ENCODE results near the gene SNRK. TPM values are rescaled to one million over a fixed set of nuclear protein-coding genes. Genes with fewer than 3 reads are reported as not detected.

The SNRK gene
- total RNA-seq, 6 experiments from 2014 or later: 10.0 to 13.8 (median 11.6) TPM

DNA sequence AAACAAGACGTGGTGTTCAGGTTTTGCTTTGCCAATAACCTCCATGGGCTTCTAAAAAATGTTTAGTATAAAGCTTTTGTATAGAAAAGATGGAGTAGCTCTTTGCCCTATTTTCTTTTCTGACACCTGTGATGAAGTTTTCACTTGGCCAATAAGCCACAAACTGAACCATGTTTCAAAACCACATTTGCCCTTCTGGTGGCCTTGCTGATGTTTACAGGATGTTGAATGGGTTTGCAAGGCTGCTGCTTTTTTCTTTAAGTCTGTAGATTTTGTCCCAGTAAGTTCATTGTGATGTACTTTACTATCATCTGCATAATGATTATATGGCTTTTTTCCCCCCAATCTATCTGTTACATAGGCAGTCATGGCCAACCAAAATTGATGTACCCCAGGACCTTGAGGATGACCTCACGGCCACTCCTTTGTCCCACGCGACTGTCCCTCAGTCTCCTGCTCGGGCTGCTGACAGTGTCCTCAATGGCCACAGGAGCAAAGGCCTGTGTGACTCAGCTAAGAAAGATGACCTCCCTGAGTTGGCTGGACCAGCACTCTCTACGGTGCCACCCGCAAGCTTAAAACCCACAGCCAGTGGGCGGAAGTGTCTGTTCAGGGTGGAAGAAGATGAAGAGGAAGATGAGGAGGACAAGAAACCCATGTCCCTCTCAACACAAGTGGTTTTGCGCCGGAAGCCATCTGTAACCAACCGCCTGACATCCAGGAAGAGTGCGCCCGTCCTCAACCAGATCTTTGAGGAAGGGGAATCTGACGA lies 60.8 kb downstream of the SNRK start:
- peaks cover 7% of the 10 kb centered on the region for H3K9me3 Mint-ChIP-seq
- H3K4me3 Mint-ChIP-seq: no peak overlapping the region
- peaks cover 16% of the 10 kb centered on the region for H3K4me1 Mint-ChIP-seq (ENCODE audit: low read depth)
- no peak for DNase-seq
- H3K36me3 Mint-ChIP-seq (ENCODE audit: low read depth): peaks cover 53% of the 10 kb centered on the region
- peaks cover 3% of the 10 kb centered on the region; the same call in 1 of the 2 replicates for H3K27me3 Mint-ChIP-seq (ENCODE audit: insufficient read depth)
- no peak overlapping the region for H3K27ac Mint-ChIP-seq
- TF ChIP-seq, protein P1, sequence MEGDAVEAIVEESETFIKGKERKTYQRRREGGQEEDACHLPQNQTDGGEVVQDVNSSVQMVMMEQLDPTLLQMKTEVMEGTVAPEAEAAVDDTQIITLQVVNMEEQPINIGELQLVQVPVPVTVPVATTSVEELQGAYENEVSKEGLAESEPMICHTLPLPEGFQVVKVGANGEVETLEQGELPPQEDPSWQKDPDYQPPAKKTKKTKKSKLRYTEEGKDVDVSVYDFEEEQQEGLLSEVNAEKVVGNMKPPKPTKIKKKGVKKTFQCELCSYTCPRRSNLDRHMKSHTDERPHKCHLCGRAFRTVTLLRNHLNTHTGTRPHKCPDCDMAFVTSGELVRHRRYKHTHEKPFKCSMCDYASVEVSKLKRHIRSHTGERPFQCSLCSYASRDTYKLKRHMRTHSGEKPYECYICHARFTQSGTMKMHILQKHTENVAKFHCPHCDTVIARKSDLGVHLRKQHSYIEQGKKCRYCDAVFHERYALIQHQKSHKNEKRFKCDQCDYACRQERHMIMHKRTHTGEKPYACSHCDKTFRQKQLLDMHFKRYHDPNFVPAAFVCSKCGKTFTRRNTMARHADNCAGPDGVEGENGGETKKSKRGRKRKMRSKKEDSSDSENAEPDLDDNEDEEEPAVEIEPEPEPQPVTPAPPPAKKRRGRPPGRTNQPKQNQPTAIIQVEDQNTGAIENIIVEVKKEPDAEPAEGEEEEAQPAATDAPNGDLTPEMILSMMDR (IDR thresholded peaks at IDR 0.05): no peak

- H3K36me3 Mint-ChIP-seq (ENCODE audit: low read depth): peaks cover 53% of the 10 kb centered on the region
- peaks cover 16% of the 10 kb centered on the region for H3K4me1 Mint-ChIP-seq (ENCODE audit: low read depth)
- H3K4me3 Mint-ChIP-seq: no peak overlapping the region
- TF ChIP-seq, protein P1 (IDR thresholded peaks at IDR 0.05): no peak
- no peak for DNase-seq
- no peak overlapping the region for H3K27ac Mint-ChIP-seq
- H3K27me3 Mint-ChIP-seq (ENCODE audit: insufficient read depth): peaks cover 3% of the 10 kb centered on the region; the same call in 1 of the 2 replicates
- H3K9me3 Mint-ChIP-seq: peaks cover 13% of the 10 kb centered on the region
These were observed 61.4 kb downstream of the SNRK start for GRCh38 chr3:43347774-43348173.

GRCh38 chr3:43348350-43348749 lies 62.0 kb downstream of the SNRK start:
- Mint-ChIP-seq H3K4me1 (ENCODE audit: low read depth) (peaks cover 16% of the 10 kb centered on the region), H3K36me3 (ENCODE audit: low read depth) (peaks cover 53% of the 10 kb centered on the region), H3K27me3 (ENCODE audit: insufficient read depth) (peaks cover 3% of the 10 kb centered on the region; the same call in 1 of the 2 replicates)

DNA sequence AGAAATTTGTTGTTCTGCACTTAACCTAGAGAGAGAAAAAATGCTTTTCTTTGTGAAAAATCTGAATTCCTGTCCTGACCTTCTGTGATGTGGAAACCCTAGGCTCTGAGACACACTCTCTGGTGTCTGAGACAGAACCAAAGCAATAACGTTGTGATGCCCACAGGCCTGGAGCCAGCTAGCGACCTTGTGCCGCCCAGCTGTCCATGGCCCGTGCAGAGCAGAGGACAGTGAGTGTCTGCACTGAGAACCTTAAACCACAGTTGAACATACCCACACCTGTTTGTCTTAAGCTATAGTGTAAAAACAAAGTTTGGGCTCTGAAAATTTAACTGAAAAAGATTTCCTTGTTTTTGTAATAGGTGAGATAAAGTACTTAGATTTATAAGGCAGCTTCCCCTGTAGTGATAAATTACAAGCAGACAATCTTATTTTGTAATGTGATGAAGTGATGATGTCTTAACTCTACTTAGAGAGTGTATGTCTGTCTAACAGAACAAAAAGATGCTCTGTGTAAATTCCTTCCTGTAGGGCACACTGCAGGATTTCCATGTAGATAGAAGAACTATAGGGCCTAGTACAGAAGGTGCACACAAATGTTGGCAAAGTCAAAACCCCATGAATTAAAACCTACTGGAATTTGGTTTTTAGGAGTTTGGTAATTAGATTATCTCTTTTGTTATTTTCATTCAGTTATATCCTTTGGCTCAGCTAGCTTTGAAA lies 62.7 kb downstream of the SNRK start:
- no peak overlapping the region for H3K4me3 Mint-ChIP-seq
- H3K27ac Mint-ChIP-seq: no peak overlapping the region
- H3K36me3 Mint-ChIP-seq (ENCODE audit: low read depth): peaks cover 53% of the 10 kb centered on the region
- TF ChIP-seq, protein P1 (IDR thresholded peaks at IDR 0.05): no peak
- peaks cover 26% of the 10 kb centered on the region for H3K9me3 Mint-ChIP-seq
- DNase-seq: no peak
- peaks cover 3% of the 10 kb centered on the region; the same call in 1 of the 2 replicates for H3K27me3 Mint-ChIP-seq (ENCODE audit: insufficient read depth)
- H3K4me1 Mint-ChIP-seq (ENCODE audit: low read depth): peaks cover 16% of the 10 kb centered on the region

More at GRCh38 chr3:43348350-43348749, 62.0 kb downstream of the SNRK start:
- no peak overlapping the region for H3K4me3 Mint-ChIP-seq
- DNase-seq: no peak
- no peak overlapping the region for H3K27ac Mint-ChIP-seq
- TF ChIP-seq, protein P1 (IDR thresholded peaks at IDR 0.05): no peak
- peaks cover 19% of the 10 kb centered on the region for H3K9me3 Mint-ChIP-seq

DNA sequence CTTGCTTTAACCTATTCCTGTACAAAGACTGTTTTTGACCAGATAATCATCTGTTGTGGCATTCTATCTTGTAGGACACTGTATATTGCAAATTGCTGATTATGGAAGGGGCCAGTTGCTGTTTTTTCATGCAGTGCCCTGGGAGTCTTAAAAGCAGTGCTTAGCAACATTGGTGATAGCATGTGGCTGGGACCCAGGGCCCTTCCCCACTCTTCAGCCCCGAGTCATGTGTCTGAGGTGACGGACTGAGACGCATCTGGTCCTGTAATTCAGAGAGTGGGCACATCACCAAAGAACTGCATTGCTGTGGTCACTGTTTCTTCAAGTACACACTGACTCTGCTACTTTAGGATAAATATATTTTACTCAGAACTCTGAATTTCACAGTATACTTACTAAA lies 63.4 kb downstream of the SNRK start:
- Mint-ChIP-seq H3K36me3 (ENCODE audit: low read depth) (peaks cover 59% of the 10 kb centered on the region), H3K9me3 (peaks cover 33% of the 10 kb centered on the region), H3K27me3 (ENCODE audit: insufficient read depth) (peaks cover 3% of the 10 kb centered on the region; the same call in 1 of the 2 replicates), H3K27ac (no peak overlapping the region), H3K4me1 (ENCODE audit: low read depth) (peaks cover 16% of the 10 kb centered on the region), H3K4me3 (no peak overlapping the region)
- DNase-seq: no peak
- TF ChIP-seq, protein P1 (IDR thresholded peaks at IDR 0.05): no peak
